Smooth muscle cell (in vitro differentiated cells): Measurements from ENCODE around the gene LSAMP. TPM values are rescaled to one million over a fixed set of nuclear protein-coding genes. Genes with fewer than 3 reads are reported as not detected.
A peak's percentile ranks its signal among the peaks of the same experiment; 100 is the strongest.

Source experiments
- DNase-seq: peaks from one replicate; lab custom pipeline; 2025; ENCODE audit not compliant: unreplicated experiment; lab: John Stamatoyannopoulos, UW
- H2AFZ ChIP-seq: fragments of 200-600 bp; sonication (generic); 2 replicates; pipeline ENCODE4 v1.6.0; 2016; ENCODE audit warnings: antibody characterized with exemption, low read depth, mild to moderate bottlenecking
- H3F3A ChIP-seq: fragments of 200-600 bp; sonication (generic); 2 replicates; pipeline ENCODE4 v1.6.0; 2017; ENCODE audit warnings: antibody characterized with exemption, low read depth
- H3K27ac ChIP-seq: fragments of 200-600 bp; sonication (generic); 2 replicates; pipeline ENCODE4 v1.5.1; 2016; ENCODE audit warnings: low read depth, mild to moderate bottlenecking
- H3K27me3 ChIP-seq: fragments of 200-600 bp; sonication (generic); 2 replicates; pipeline ENCODE4 v1.6.1; 2016; ENCODE audit warnings: low read depth, mild to moderate bottlenecking
- H3K36me3 ChIP-seq: fragments of 200-600 bp; sonication (generic); 2 replicates; pipeline ENCODE4 v1.5.1; 2016; ENCODE audit warnings: low read depth
- H3K4me1 ChIP-seq: fragments of 200-600 bp; sonication (generic); 2 replicates; pipeline ENCODE4 v1.5.1; 2016; ENCODE audit warnings: low read depth
- H3K4me2 ChIP-seq: fragments of 200-600 bp; sonication (generic); 2 replicates; pipeline ENCODE4 v1.6.0; 2016; ENCODE audit warnings: mild to moderate bottlenecking
- H3K4me3 ChIP-seq: fragments of 200-600 bp; sonication (generic); 2 replicates; pipeline ENCODE4 v1.5.1; 2016; ENCODE audit warnings: mild to moderate bottlenecking
- H3K79me2 ChIP-seq: fragments of 200-600 bp; sonication (generic); 2 replicates; pipeline ENCODE4 v1.6.0; 2016; ENCODE audit warnings: low read depth, mild to moderate bottlenecking
- H3K9ac ChIP-seq: fragments of 200-600 bp; sonication (generic); 2 replicates; pipeline ENCODE4 v1.6.0; 2016; ENCODE audit warnings: low read depth
- H3K9me3 ChIP-seq: fragments of 200-600 bp; sonication (generic); replicated peaks from 2 replicates; pipeline ENCODE4 v1.5.1; 2016; ENCODE audit warnings: low read depth
- H4K20me1 ChIP-seq: fragments of 200-600 bp; sonication (generic); 2 replicates; pipeline ENCODE4 v1.6.0; 2016; ENCODE audit warnings: low read depth
- WGBS: methylation state at CpG from one replicate; pipeline ENCODE4 v1.1.7; 2016; ENCODE audit warnings: low lambda C conversion rate; 5-methylcytosine and 5-hydroxymethylcytosine counted together
- polyA plus RNA-seq: library from polyadenylated mRNA; unstranded; fragments of >200 nt; fragmentation: Nextera tagmentation; extraction: Ambion mirVana; gene quantifications from 2 replicates; pipeline ENCODE4 v1.2.1, GENCODE V29; 2016
- total RNA-seq: library from RNA; depleted of rRNA; stranded (reverse); fragments of >200 nt; gene quantifications from 2 replicates; pipeline ENCODE4 v1.2.3, GENCODE V29; 2014
- TF ChIP-seq, protein P1 (sequence below): fragments of 200-600 bp; sonication (generic); IDR thresholded peaks from 2 replicates; pipeline ENCODE4 v1.5.1; 2017; ENCODE audit warnings: borderline replicate concordance, mild to moderate bottlenecking, antibody characterized with exemption; ENCODE audit not compliant: insufficient read depth, poor library complexity, severe bottlenecking

The LSAMP gene
- total and polyA plus RNA-seq, 2 experiments from 2014 or later: 11.2 to 13.6 TPM

- no peaks in the 10 kb centered on the region for H4K20me1 ChIP-seq
- DNase-seq: no peak
- no peak overlapping the region for H3K4me2 ChIP-seq
- TF ChIP-seq, protein P1, sequence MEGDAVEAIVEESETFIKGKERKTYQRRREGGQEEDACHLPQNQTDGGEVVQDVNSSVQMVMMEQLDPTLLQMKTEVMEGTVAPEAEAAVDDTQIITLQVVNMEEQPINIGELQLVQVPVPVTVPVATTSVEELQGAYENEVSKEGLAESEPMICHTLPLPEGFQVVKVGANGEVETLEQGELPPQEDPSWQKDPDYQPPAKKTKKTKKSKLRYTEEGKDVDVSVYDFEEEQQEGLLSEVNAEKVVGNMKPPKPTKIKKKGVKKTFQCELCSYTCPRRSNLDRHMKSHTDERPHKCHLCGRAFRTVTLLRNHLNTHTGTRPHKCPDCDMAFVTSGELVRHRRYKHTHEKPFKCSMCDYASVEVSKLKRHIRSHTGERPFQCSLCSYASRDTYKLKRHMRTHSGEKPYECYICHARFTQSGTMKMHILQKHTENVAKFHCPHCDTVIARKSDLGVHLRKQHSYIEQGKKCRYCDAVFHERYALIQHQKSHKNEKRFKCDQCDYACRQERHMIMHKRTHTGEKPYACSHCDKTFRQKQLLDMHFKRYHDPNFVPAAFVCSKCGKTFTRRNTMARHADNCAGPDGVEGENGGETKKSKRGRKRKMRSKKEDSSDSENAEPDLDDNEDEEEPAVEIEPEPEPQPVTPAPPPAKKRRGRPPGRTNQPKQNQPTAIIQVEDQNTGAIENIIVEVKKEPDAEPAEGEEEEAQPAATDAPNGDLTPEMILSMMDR: peak; percentile 12
- H3K79me2 ChIP-seq: no peaks in the 10 kb centered on the region
- peaks cover 7% of the 10 kb centered on the region for H3K4me1 ChIP-seq
- H3K27me3 ChIP-seq: no peaks in the 10 kb centered on the region
- no peaks in the 10 kb centered on the region for H3K9me3 ChIP-seq
- H3K9ac ChIP-seq: no peak overlapping the region
- H3K36me3 ChIP-seq: no peaks in the 10 kb centered on the region
- H2AFZ ChIP-seq: no peak overlapping the region
- no peak overlapping the region for H3K27ac ChIP-seq
- H3K4me3 ChIP-seq: no peak overlapping the region
- no peaks in the 10 kb centered on the region for H3F3A ChIP-seq
These were observed 343.2 kb downstream of the LSAMP start for GRCh38 chr3:116102037-116102436.

- 64% methylated on average over 2 of the region's 2 CpGs for WGBS
- H3K79me2 ChIP-seq: no peaks in the 10 kb centered on the region
- H3K36me3 ChIP-seq: no peaks in the 10 kb centered on the region
These were observed 348.1 kb downstream of the LSAMP start for GRCh38 chr3:116097226-116097625.

DNA sequence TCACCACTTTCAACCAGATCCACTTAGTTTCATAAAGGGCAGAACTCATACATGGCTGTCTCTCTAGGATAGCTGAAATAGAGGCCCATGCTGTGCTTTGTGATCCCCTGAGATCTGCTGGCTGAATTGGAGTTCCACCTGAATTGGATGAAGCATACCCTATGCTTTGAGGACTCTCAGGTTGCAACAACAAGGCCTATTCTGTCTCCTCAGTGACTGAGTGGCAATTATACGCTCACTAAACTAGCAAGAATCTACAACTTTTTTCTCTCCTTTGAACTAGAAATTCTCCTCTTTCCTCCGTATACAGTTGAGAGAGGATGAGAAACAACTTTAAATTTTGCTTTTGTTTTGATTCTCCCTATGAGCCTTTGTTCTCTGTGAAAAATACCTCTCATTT is 348.7 kb downstream of the LSAMP start:
- Histone ChIP-seq H3K27me3 (no peaks in the 10 kb centered on the region), H3K9me3 (no peaks in the 10 kb centered on the region), H3F3A (no peaks in the 10 kb centered on the region), H3K4me1 (no peaks in the 10 kb centered on the region), H3K79me2 (no peaks in the 10 kb centered on the region), H3K4me3 (no peak overlapping the region), H3K36me3 (no peaks in the 10 kb centered on the region), H3K9ac (no peak overlapping the region), H2AFZ (no peak overlapping the region), H3K27ac (no peak overlapping the region), H3K4me2 (peak overlapping the region; percentile 33), H4K20me1 (no peaks in the 10 kb centered on the region)
- TF ChIP-seq, protein P1: no peak
- WGBS: 94% methylated on average over 2 of the region's 2 CpGs
- DNase-seq: no peak

More at GRCh38 chr3:116097226-116097625, 348.1 kb downstream of the LSAMP start:
- Histone ChIP-seq H3K4me1 (no peaks in the 10 kb centered on the region), H3K9me3 (no peaks in the 10 kb centered on the region), H4K20me1 (no peaks in the 10 kb centered on the region), H3K9ac (no peak overlapping the region), H3K27ac (no peak overlapping the region), H3K4me3 (no peak overlapping the region), H3F3A (no peaks in the 10 kb centered on the region), H3K27me3 (no peaks in the 10 kb centered on the region), H3K4me2 (peak overlapping the region; percentile 33), H2AFZ (no peak overlapping the region)
- DNase-seq: no peak
- TF ChIP-seq, protein P1: no peak

GRCh38 chr3:116093374-116093773 is 351.9 kb downstream of the LSAMP start:
- Histone ChIP-seq H3K27me3 (no peaks in the 10 kb centered on the region), H3F3A (no peaks in the 10 kb centered on the region), H3K9me3 (no peaks in the 10 kb centered on the region), H3K4me2 (no peak overlapping the region), H3K4me1 (no peaks in the 10 kb centered on the region), H3K9ac (no peak overlapping the region), H4K20me1 (no peaks in the 10 kb centered on the region), H3K36me3 (no peaks in the 10 kb centered on the region), H2AFZ (no peak overlapping the region), H3K4me3 (no peak overlapping the region), H3K27ac (no peak overlapping the region), H3K79me2 (no peaks in the 10 kb centered on the region)
- WGBS: 94% methylated on average over 2 of the region's 2 CpGs
- TF ChIP-seq, protein P1: no peak
- no peak for DNase-seq
